K562 (cell line): Measurements from ENCODE around the gene MYL12A. TPM values are rescaled to one million over a fixed set of nuclear protein-coding genes. Genes with fewer than 3 reads are reported as not detected.

Source experiments
- MCM7 ChIP-seq, 2 experiments: fragments of 450-650 bp; IDR thresholded peaks; 2 replicates each; pipeline ENCODE4 v1.6.1; 2016 to 2018
- MED1 ChIP-seq: sonication (generic); formaldehyde crosslinking; IDR thresholded peaks from 2 replicates; pipeline ENCODE4 v1.8.1; 2023; ENCODE audit warnings: missing genetic modification reagents, borderline replicate concordance
- MEF2D ChIP-seq: conservative IDR thresholded peaks from 2 replicates; pipeline ENCODE4 v1.6.1; 2016; ENCODE audit warnings: low read depth, missing genetic modification characterization, missing compliant biosample characterization
- MGA ChIP-seq: fragments of 450-650 bp; IDR thresholded peaks from 2 replicates; pipeline ENCODE4 v1.6.1; 2016; ENCODE audit warnings: mild to moderate bottlenecking, moderate library complexity
- MTA3 ChIP-seq: fragments of 450-650 bp; formaldehyde crosslinking; IDR thresholded peaks from 2 replicates; pipeline ENCODE4 v1.6.1; 2017; ENCODE audit warnings: mild to moderate bottlenecking, borderline replicate concordance
- NFE2 ChIP-seq: IDR thresholded peaks from 2 replicates; pipeline ENCODE4 v1.6.1; 2014; ENCODE audit warnings: antibody characterized with exemption, low read depth
- SNIP1 ChIP-seq: fragments of 450-650 bp; IDR thresholded peaks from 2 replicates; pipeline ENCODE4 v1.7.1; 2017; ENCODE audit warnings: low read depth, mild to moderate bottlenecking
- THRAP3 ChIP-seq: fragments of 450-650 bp; IDR thresholded peaks from 2 replicates; pipeline ENCODE4 v1.6.1; 2016; ENCODE audit warnings: mild to moderate bottlenecking, inconsistent platforms, borderline replicate concordance
- ZBTB49 ChIP-seq: sonication (generic); formaldehyde crosslinking; IDR thresholded peaks from 2 replicates; pipeline ENCODE4 v1.8.0; 2022; ENCODE audit warnings: missing genetic modification reagents, mild to moderate bottlenecking, borderline replicate concordance
- ZNF507 ChIP-seq: conservative IDR thresholded peaks from 2 replicates; pipeline ENCODE4 v1.6.1; 2017; ENCODE audit warnings: missing genetic modification characterization, missing compliant biosample characterization
- polyA plus RNA-seq, 8 experiments: library from polyadenylated mRNA; depleted of rRNA in 4 of 8; stranded (reverse) in 5 of 8; unstranded in 3 of 8; fragments of >200 nt; fragmentation: Nextera tagmentation in 2 of 8; fragmentation: Illumina TruSeq in 1 of 8; extraction: Ambion mirVana in 2 of 8; extraction: Trizol in 1 of 8; gene quantifications; 2 replicates each; pipeline versions ENCODE4 v1.2.1 to v1.2.3, GENCODE V29; 2011 to 2014; ENCODE audit warnings: inconsistent platforms in 1 of 8, missing spikeins in 1 of 8
- total RNA-seq, 7 experiments: library from RNA; depleted of rRNA in 6 of 7; stranded (reverse); fragments of >200 nt in 6 of 7; fragmentation: Illumina TruSeq in 2 of 7; extraction: Trizol in 2 of 7; gene quantifications; 2 replicates each; pipeline versions ENCODE4 v1.2.1 to v1.2.3, GENCODE V29; 2011 to 2021; ENCODE audit warnings: low replicate concordance in 1 of 7
- TF ChIP-seq, protein P1 (sequence below): fragments of 250-450 bp; sonication (Bioruptor Pico); IDR thresholded peaks from 2 replicates; pipeline ENCODE4 v1.5.0; 2021; ENCODE audit warnings: mild to moderate bottlenecking, borderline replicate concordance

The MYL12A gene
- total and polyA plus RNA-seq, 9 of the 15 experiments (the other 6 are each of a cell fraction or from before 2014, with no cell fraction given), result 308 to 1,031 (median 559) TPM

GRCh38 chr18:3247240-3248061 is at the start of gene MYL12A (continued):
- TF ChIP-seq ZBTB49 (no peak), SNIP1 (no peak), THRAP3 (no peak), MTA3 (peak; percentile 83), NFE2 (no peak), MEF2D (peak; percentile 83), MGA (no peak), MED1 (CRISPR knock-in tag) (no peak), ZNF507 (no peak), MCM7 (IDR thresholded peaks at IDR 0.05) (no peak; a peak in 1 of 4 replicates)
- TF ChIP-seq, protein P1, sequence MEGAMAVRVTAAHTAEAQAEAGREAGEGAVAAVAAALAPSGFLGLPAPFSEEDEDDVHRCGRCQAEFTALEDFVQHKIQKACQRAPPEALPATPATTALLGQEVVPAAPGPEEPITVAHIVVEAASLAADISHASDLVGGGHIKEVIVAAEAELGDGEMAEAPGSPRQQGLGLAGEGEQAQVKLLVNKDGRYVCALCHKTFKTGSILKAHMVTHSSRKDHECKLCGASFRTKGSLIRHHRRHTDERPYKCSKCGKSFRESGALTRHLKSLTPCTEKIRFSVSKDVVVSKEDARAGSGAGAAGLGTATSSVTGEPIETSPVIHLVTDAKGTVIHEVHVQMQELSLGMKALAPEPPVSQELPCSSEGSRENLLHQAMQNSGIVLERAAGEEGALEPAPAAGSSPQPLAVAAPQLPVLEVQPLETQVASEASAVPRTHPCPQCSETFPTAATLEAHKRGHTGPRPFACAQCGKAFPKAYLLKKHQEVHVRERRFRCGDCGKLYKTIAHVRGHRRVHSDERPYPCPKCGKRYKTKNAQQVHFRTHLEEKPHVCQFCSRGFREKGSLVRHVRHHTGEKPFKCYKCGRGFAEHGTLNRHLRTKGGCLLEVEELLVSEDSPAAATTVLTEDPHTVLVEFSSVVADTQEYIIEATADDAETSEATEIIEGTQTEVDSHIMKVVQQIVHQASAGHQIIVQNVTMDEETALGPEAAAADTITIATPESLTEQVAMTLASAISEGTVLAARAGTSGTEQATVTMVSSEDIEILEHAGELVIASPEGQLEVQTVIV, result no peak
